Neural cell (in vitro differentiated cells): ENCODE measurements around the gene XIRP2.

Experiments
- EP300 ChIP-seq: fragments of 450-650 bp; conservative IDR thresholded peaks from 2 replicates; pipeline ENCODE4 v1.6.1; 2014; ENCODE audit warnings: antibody characterized with exemption, mild to moderate bottlenecking, moderate library complexity; ENCODE audit not compliant: poor library complexity, severe bottlenecking
- POLR2AphosphoS5 ChIP-seq: IDR thresholded peaks from 2 replicates; pipeline ENCODE4 v1.6.1; 2012
- RAD21 ChIP-seq: fragments of 450-650 bp; conservative IDR thresholded peaks from 2 replicates; pipeline ENCODE4 v1.6.1; 2014; ENCODE audit warnings: antibody characterized with exemption, mild to moderate bottlenecking, moderate library complexity
- TAF1 ChIP-seq: IDR thresholded peaks from 2 replicates; pipeline ENCODE4 v1.6.1; 2012; ENCODE audit warnings: low read depth
- TF ChIP-seq, protein P1 (sequence below): IDR thresholded peaks from 2 replicates; pipeline ENCODE4 v1.6.1; 2012; ENCODE audit warnings: borderline replicate concordance
- TF ChIP-seq, protein P2 (sequence below): fragments of 450-650 bp; IDR thresholded peaks from 2 replicates; pipeline ENCODE4 v1.5.1; 2014; ENCODE audit warnings: antibody characterized with exemption, mild to moderate bottlenecking, moderate library complexity; ENCODE audit not compliant: poor library complexity, severe bottlenecking

DNA sequence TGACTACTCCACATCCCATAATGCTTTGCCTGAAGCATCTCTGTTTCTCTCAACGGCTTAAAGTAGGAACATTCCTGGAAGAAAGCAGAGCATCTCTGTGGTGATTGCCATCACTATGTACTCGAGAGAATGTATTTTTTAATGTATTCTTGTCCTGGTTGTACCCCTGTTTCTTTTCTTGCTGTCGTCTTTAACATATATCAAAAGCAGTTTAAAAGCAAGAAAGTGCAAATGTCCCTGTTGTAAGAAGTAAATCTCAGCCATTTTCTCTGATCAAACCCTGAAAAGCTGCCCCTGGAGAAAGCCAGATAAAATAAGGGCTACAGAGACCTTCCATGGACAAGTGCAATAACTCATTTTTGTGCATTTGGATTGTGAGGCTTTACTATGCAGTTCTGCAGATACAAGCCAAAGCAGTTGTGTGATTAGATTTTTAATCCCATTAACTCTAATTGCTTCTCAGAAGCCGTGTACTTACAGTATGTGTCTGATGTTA lies 70.8 kb downstream of the XIRP2 start:
- TF ChIP-seq, protein P1, sequence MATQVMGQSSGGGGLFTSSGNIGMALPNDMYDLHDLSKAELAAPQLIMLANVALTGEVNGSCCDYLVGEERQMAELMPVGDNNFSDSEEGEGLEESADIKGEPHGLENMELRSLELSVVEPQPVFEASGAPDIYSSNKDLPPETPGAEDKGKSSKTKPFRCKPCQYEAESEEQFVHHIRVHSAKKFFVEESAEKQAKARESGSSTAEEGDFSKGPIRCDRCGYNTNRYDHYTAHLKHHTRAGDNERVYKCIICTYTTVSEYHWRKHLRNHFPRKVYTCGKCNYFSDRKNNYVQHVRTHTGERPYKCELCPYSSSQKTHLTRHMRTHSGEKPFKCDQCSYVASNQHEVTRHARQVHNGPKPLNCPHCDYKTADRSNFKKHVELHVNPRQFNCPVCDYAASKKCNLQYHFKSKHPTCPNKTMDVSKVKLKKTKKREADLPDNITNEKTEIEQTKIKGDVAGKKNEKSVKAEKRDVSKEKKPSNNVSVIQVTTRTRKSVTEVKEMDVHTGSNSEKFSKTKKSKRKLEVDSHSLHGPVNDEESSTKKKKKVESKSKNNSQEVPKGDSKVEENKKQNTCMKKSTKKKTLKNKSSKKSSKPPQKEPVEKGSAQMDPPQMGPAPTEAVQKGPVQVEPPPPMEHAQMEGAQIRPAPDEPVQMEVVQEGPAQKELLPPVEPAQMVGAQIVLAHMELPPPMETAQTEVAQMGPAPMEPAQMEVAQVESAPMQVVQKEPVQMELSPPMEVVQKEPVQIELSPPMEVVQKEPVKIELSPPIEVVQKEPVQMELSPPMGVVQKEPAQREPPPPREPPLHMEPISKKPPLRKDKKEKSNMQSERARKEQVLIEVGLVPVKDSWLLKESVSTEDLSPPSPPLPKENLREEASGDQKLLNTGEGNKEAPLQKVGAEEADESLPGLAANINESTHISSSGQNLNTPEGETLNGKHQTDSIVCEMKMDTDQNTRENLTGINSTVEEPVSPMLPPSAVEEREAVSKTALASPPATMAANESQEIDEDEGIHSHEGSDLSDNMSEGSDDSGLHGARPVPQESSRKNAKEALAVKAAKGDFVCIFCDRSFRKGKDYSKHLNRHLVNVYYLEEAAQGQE = no peak
- TF ChIP-seq, protein P2, sequence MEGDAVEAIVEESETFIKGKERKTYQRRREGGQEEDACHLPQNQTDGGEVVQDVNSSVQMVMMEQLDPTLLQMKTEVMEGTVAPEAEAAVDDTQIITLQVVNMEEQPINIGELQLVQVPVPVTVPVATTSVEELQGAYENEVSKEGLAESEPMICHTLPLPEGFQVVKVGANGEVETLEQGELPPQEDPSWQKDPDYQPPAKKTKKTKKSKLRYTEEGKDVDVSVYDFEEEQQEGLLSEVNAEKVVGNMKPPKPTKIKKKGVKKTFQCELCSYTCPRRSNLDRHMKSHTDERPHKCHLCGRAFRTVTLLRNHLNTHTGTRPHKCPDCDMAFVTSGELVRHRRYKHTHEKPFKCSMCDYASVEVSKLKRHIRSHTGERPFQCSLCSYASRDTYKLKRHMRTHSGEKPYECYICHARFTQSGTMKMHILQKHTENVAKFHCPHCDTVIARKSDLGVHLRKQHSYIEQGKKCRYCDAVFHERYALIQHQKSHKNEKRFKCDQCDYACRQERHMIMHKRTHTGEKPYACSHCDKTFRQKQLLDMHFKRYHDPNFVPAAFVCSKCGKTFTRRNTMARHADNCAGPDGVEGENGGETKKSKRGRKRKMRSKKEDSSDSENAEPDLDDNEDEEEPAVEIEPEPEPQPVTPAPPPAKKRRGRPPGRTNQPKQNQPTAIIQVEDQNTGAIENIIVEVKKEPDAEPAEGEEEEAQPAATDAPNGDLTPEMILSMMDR = no peak
- TF ChIP-seq POLR2AphosphoS5 = no peak
- no peak for TF ChIP-seq RAD21
- no peak for TF ChIP-seq EP300
- TF ChIP-seq TAF1 = no peak
